Urinary bladder (tissue), 4 donors: ENCODE results near the gene OR7A17. TPM values are rescaled to one million over a fixed set of nuclear protein-coding genes. Genes with fewer than 3 reads are reported as not detected.

Experiments
- DNase-seq: peaks from one replicate; pipeline ENCODE4 v3.0.0-alpha.2; 2015; ENCODE audit errors: extremely low spot score
- H3K27ac ChIP-seq: one replicate; pipeline ENCODE4 v1.5.1; 2013; ENCODE audit warnings: low read depth, mild to moderate bottlenecking, moderate library complexity
- H3K36me3 ChIP-seq: one replicate; pipeline ENCODE4 v1.6.1; 2013; ENCODE audit warnings: mild to moderate bottlenecking, moderate library complexity; ENCODE audit not compliant: insufficient read depth
- H3K4me1 ChIP-seq: one replicate; pipeline ENCODE4 v1.6.1; 2013; ENCODE audit warnings: mild to moderate bottlenecking, moderate library complexity; ENCODE audit not compliant: insufficient read depth
- H3K4me3 ChIP-seq: one replicate; pipeline ENCODE4 v1.5.1; 2013; ENCODE audit warnings: low read depth, low read length
- WGBS: extraction: QIAGEN DNeasy Blood & Tissue Kit; methylation state at CpG from one replicate; pipeline ENCODE4 v1.1.7; 2013; 5-methylcytosine and 5-hydroxymethylcytosine counted together
- polyA plus RNA-seq: library from polyadenylated mRNA; stranded (reverse); fragments of 200-250 nt; gene quantifications from one replicate; pipeline ENCODE4 v1.2.3, GENCODE V29; 2013
- small RNA-seq: library from RNA; depleted of rRNA; stranded (forward); fragments of <200 nt; gene quantifications from one replicate; pipeline ENCODE3, GENCODE V24; 2014
- total RNA-seq: library from RNA; depleted of rRNA; stranded (reverse); fragments of >200 nt; gene quantifications from one replicate; pipeline ENCODE4 v1.2.3, GENCODE V29; 2014
- donor health status: healthy with polysubstance abuse.
- donor health status: healthy.

OR7A17 gene
- total and polyA plus RNA-seq, 2 donors, result not detected

GRCh38 chr19:14837391-14837790 is 48.5 kb downstream of the OR7A17 start:
- H3K27ac ChIP-seq, result no peak overlapping the region

GRCh38 chr19:14835011-14835410 is 50.9 kb downstream of the OR7A17 start, which contains the start of the genes OR7A5 and OR7C1:
Gene OR7A5, minus strand, starts transcription at chr19:14835185. Its CDS starts 6,944 bp downstream, at chr19:14828241.
Gene OR7C1, minus strand, starts transcription at chr19:14835185. Its CDS starts 35,049 bp downstream, at chr19:14800136.
- no peaks in the 10 kb centered on the region for H3K36me3 ChIP-seq
- H3K4me3 ChIP-seq, result no peak within 1 kb of the TSS
- 8% methylated on average over 1 of the region's 1 CpG for WGBS
- DNase-seq, result no peak
- H3K27ac ChIP-seq, result no peak within 1 kb of the TSS
- no peaks in the 10 kb centered on the region for H3K4me1 ChIP-seq

More at GRCh38 chr19:14837391-14837790, 48.5 kb downstream of the OR7A17 start:
- Histone ChIP-seq H3K4me1 (no peaks in the 10 kb centered on the region), H3K4me3 (no peak overlapping the region), H3K36me3 (no peaks in the 10 kb centered on the region)
- WGBS, result 55% methylated on average over 4 of the region's 4 CpGs
- no peak for DNase-seq

GRCh38 chr19:14830702-14831101 is 55.2 kb downstream of the OR7A17 start:
- 39% methylated on average over 4 of the region's 4 CpGs for WGBS
- Histone ChIP-seq H3K4me1 (no peaks in the 10 kb centered on the region), H3K27ac (no peak overlapping the region), H3K4me3 (no peak overlapping the region), H3K36me3 (no peaks in the 10 kb centered on the region)
- no peak for DNase-seq

Small RNA genes lying within 50 kb of the gene (small RNA-seq; reads per million reads assigned to genes)
- not detected for gene OR7A18P

Other genes with a start within 250 kb of the OR7A17 start
- 0.16 TPM for gene ADGRE3, start 211.3 kb downstream of the OR7A17 start, total RNA-seq
- not detected for gene ADGRE3, start 211.3 kb downstream of the OR7A17 start, polyA plus RNA-seq
- 32.5 TPM for gene ZNF333, start 196.1 kb downstream of the OR7A17 start, total RNA-seq
- 16.2 TPM for gene ZNF333, start 196.1 kb downstream of the OR7A17 start, polyA plus RNA-seq
- 0.90 TPM for gene ADGRE2, start 107.6 kb downstream of the OR7A17 start, total RNA-seq
- gene ADGRE2, start 107.6 kb downstream of the OR7A17 start, polyA plus RNA-seq, result 2.2 TPM
- not detected for gene OR7A5, start 50.9 kb downstream of the OR7A17 start, total RNA-seq
- gene OR7A5, start 50.9 kb downstream of the OR7A17 start, polyA plus RNA-seq, result not detected
- not detected for gene OR7C1, start 50.9 kb downstream of the OR7A17 start, total RNA-seq
- 0.01 TPM for gene OR7C1, start 50.9 kb downstream of the OR7A17 start, polyA plus RNA-seq
- gene OR7A10, start 37.2 kb downstream of the OR7A17 start, total RNA-seq, result not detected
- not detected for gene OR7A10, start 37.2 kb downstream of the OR7A17 start, polyA plus RNA-seq
- not detected for gene OR7C2, start 55.4 kb upstream of the OR7A17 start, total RNA-seq
- gene OR7C2, start 55.4 kb upstream of the OR7A17 start, polyA plus RNA-seq, result not detected
- not detected for gene SLC1A6, start 93.7 kb upstream of the OR7A17 start, total RNA-seq
- gene SLC1A6, start 93.7 kb upstream of the OR7A17 start, polyA plus RNA-seq, result not detected
- gene CASP14, start 163.3 kb upstream of the OR7A17 start, total RNA-seq, result not detected
- not detected for gene CASP14, start 163.3 kb upstream of the OR7A17 start, polyA plus RNA-seq
- gene OR1I1, start 196.1 kb upstream of the OR7A17 start, total RNA-seq, result not detected
- not detected for gene OR1I1, start 196.1 kb upstream of the OR7A17 start, polyA plus RNA-seq
- 12.8 TPM for gene SYDE1, start 221.3 kb upstream of the OR7A17 start, total RNA-seq
- gene SYDE1, start 221.3 kb upstream of the OR7A17 start, polyA plus RNA-seq, result 35.6 TPM